Calu3 (cell line): ENCODE data around the gene ABCC8. TPM values are rescaled to one million over a fixed set of nuclear protein-coding genes. Genes with fewer than 3 reads are reported as not detected.

Experiments used
- BruUV-seq: library from RNA; stranded (reverse); fragments of 400-500 nt; replicated peaks from 2 replicates; lab custom pipeline; 2021; lab: Mats Ljungman, UMichigan
- CTCF ChIA-PET: fragments of 300-600 bp; sonication (Branson Sonifier 250); formaldehyde crosslinking; loops from one replicate; lab custom pipeline; 2022; ENCODE audit warnings: antibody characterized with exemption; lab: Charles Lee
- DNase-seq: peaks from one replicate; pipeline ENCODE4 v3.0.0; 2022
- H3K27ac Mint-ChIP-seq: one replicate; pipeline ENCODE4 v1.8.0; 2022; ENCODE audit warnings: mixed read lengths; ENCODE audit not compliant: unreplicated experiment
- H3K27me3 Mint-ChIP-seq: one replicate; pipeline ENCODE4 v1.8.0; 2022; ENCODE audit warnings: mixed read lengths; ENCODE audit not compliant: unreplicated experiment
- H3K36me3 Mint-ChIP-seq: one replicate; pipeline ENCODE4 v1.8.0; 2022; ENCODE audit warnings: mild to moderate bottlenecking, moderate library complexity, mixed read lengths; ENCODE audit not compliant: insufficient read depth, unreplicated experiment
- H3K4me1 Mint-ChIP-seq: one replicate; pipeline ENCODE4 v1.8.0; 2022; ENCODE audit warnings: mild to moderate bottlenecking, low read depth, mixed read lengths; ENCODE audit not compliant: unreplicated experiment
- H3K4me3 Mint-ChIP-seq: one replicate; pipeline ENCODE4 v1.8.0; 2022; ENCODE audit warnings: mild to moderate bottlenecking, low read depth, moderate library complexity, mixed read lengths; ENCODE audit not compliant: unreplicated experiment
- H3K9me3 Mint-ChIP-seq: one replicate; pipeline ENCODE4 v1.8.0; 2022; ENCODE audit warnings: low read depth, mixed read lengths; ENCODE audit not compliant: unreplicated experiment
- intact Hi-C: fragments of 100-400 bp; cut with micrococcal nuclease; formaldehyde crosslinking; loops from one replicate; pipeline ENCODE4 v1.10.0; 2022; ENCODE audit not compliant: unreplicated experiment
- total RNA-seq: library from RNA; stranded (reverse); gene quantifications from 2 replicates; pipeline ENCODE4 v1.2.3, GENCODE V29; 2022
- TF ChIP-seq, protein P1 (sequence below): fragments of 200-600 bp; IDR thresholded peaks from one replicate; pipeline ENCODE4 v1.8.0; 2022; ENCODE audit warnings: antibody characterized with exemption; ENCODE audit not compliant: unreplicated experiment

ABCC8 gene
- total RNA-seq, 1 experiment from 2014 or later: 0.76 TPM

DNA sequence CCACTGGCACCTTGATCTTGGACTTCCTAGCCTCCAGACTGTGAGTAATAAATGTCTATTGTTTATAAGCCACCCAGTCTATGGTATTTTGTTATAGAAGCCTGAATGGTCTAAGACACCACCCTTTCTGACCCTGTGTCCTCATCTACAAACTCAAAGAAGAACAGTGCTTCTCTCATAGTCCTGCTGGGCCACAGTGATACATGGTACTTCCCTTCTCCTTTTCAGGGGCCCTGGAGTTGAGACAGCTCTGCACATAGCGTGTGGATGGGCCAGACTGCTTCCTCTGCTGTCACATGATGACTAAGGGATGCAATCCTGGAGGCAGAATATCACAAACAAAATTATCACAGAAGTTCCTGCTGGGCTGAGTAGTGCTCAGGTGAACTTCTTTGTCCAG, 93.2 kb downstream of the ABCC8 start:
- intact Hi-C loops: loop anchor here (10.0 kb wide), 1 partner anchor 91 kb away; the partner anchor contains the start of gene ABCC8
- Mint-ChIP-seq H3K4me1 (no peaks in the 10 kb centered on the region), H3K4me3 (no peak overlapping the region), H3K9me3 (no peaks in the 10 kb centered on the region), H3K27me3 (no peaks in the 10 kb centered on the region), H3K27ac (no peak overlapping the region), H3K36me3 (peaks cover 10% of the 10 kb centered on the region)
- BruUV-seq: no TSS peak
- no peak for DNase-seq
- TF ChIP-seq, protein P1, sequence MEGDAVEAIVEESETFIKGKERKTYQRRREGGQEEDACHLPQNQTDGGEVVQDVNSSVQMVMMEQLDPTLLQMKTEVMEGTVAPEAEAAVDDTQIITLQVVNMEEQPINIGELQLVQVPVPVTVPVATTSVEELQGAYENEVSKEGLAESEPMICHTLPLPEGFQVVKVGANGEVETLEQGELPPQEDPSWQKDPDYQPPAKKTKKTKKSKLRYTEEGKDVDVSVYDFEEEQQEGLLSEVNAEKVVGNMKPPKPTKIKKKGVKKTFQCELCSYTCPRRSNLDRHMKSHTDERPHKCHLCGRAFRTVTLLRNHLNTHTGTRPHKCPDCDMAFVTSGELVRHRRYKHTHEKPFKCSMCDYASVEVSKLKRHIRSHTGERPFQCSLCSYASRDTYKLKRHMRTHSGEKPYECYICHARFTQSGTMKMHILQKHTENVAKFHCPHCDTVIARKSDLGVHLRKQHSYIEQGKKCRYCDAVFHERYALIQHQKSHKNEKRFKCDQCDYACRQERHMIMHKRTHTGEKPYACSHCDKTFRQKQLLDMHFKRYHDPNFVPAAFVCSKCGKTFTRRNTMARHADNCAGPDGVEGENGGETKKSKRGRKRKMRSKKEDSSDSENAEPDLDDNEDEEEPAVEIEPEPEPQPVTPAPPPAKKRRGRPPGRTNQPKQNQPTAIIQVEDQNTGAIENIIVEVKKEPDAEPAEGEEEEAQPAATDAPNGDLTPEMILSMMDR: no peak
- CTCF ChIA-PET: interaction anchor here (0.5 to 3.0 kb wide), 13 partner anchors 47 to 347 kb away, joined by 3 to 27 read pairs (median 4); no protein-coding TSS in a partner anchor

DNA sequence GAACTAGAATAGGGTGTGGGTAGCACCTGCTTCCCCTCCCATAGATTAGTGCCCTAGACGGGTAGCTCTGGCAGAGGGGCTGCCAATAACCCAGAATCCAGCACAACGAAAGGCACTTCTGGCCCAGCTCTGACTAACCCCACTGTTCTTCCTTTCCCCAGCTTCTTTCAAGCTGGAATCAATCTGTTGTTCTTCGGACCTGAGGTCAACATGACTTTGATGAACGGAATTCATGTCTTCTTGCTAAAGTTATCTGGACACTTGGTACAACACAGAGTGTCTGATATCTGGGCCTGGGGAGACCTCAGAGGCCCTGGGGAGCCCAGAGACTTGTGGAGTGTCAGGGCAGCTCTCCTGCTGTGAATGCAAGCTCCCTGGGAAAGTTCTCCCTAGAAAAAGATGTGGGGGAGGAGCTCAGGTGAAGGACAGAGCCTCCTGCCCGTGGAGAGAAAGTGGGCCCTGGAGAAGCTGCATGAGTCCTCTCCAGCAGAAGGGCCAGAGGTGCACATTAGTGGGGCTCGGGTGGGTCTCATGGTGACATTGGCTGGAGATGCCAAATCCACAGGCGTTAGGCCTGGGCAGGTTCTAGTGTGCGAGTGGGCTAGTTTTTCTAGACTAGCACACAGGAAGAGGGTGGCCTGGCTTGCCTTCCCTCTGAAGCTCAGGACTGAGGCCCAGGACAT, 94.5 kb downstream of the ABCC8 start:
- Mint-ChIP-seq H3K27me3 (no peaks in the 10 kb centered on the region), H3K4me3 (no peak overlapping the region), H3K4me1 (no peaks in the 10 kb centered on the region), H3K27ac (no peak overlapping the region), H3K36me3 (no peaks in the 10 kb centered on the region), H3K9me3 (no peaks in the 10 kb centered on the region)
- intact Hi-C loops: loop anchor here (10.0 kb wide), 1 partner anchor 93 kb away; the partner anchor contains the start of gene ABCC8
- no peak for DNase-seq
- CTCF ChIA-PET: interaction anchor here (1.2 to 2.1 kb wide), 2 partner anchors 110 to 126 kb away, joined by 3 to 7 read pairs; no protein-coding TSS in a partner anchor
- TF ChIP-seq, protein P1: no peak
- BruUV-seq: no TSS peak

DNA sequence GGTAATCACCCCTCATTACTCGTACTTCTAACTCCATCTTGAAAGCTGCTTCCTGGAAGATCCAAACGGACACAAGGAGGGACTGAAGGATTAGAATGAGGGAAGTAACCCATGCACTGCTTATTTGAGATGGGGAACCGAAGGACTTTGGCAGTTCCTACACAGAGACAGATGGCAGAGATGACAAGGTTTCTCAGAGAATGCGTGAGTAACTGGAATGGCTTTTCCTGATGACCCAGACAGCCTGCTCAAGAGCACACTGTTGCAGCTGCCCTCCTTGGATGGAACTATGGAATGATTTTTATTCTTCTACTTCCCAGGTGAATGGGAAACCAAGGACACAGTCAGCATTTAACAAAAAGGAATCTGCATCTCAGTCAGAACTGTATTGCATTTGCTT, 95.5 kb downstream of the ABCC8 start:
- CTCF ChIA-PET: interaction anchor here (0.7 kb wide), 1 partner anchor 43 kb away, joined by 3 read pairs; no protein-coding TSS in a partner anchor
- Mint-ChIP-seq H3K36me3 (no peaks in the 10 kb centered on the region), H3K4me1 (no peaks in the 10 kb centered on the region), H3K27ac (no peak overlapping the region), H3K4me3 (no peak overlapping the region), H3K27me3 (no peaks in the 10 kb centered on the region), H3K9me3 (no peaks in the 10 kb centered on the region)
- intact Hi-C loops: loop anchor here (10.0 kb wide), 1 partner anchor 94 kb away; the partner anchor contains the start of gene ABCC8
- no TSS peak for BruUV-seq
- TF ChIP-seq, protein P1: no peak
- no peak for DNase-seq

DNA sequence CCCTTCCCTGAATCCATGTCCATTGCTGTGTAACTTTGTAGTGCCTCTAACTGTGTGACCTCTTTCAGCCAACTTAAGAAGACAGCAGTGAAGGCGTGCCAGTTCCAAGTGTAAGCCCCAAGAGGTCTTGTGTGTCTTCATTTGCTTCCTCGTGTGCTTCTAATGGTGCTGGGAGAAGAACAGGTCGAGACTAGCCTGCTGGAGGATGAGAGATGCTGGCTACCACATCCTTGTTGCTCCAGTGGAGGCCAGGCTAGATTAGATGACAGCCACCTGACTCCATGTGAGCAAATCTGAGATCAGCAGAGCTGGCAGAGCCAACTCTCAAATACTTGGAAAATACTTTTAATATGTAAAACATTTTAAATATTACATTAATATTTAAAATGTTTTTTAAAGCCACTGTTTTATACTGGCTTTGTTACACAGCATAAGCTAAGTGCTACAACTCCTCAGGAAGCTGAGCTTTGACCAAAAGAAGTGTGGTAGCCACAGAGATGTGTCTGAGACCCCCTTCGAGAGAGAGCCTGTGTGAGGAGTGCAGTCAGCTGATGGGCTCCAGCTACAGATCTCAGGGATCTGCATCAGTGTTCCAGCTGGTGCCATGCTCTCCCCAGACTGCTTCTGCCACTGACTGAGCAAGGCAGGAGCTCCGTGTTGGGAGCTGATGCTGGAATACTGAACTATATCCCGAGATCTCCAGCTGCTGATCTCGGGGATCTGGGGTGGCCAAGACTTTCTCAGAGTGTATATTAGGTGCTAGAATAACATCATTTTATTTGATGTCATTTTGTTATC, 97.1 kb downstream of the ABCC8 start:
- no peaks in the 10 kb centered on the region for H3K4me1 Mint-ChIP-seq
- BruUV-seq: no TSS peak
- H3K36me3 Mint-ChIP-seq: no peaks in the 10 kb centered on the region
- CTCF ChIA-PET: interaction anchor here (0.6 kb wide), 1 partner anchor 32 kb away, joined by 7 read pairs; no protein-coding TSS in a partner anchor
- DNase-seq: no peak
- intact Hi-C loops: loop anchor here (10.0 kb wide), 1 partner anchor 95 kb away; the partner anchor contains the start of gene ABCC8
- no peak overlapping the region for H3K27ac Mint-ChIP-seq
- no peak overlapping the region for H3K4me3 Mint-ChIP-seq
- TF ChIP-seq, protein P1: no peak
- no peaks in the 10 kb centered on the region for H3K9me3 Mint-ChIP-seq
- H3K27me3 Mint-ChIP-seq: no peaks in the 10 kb centered on the region
